ENCODE results near the gene PLCB1.

The PLCB1 gene

DNA sequence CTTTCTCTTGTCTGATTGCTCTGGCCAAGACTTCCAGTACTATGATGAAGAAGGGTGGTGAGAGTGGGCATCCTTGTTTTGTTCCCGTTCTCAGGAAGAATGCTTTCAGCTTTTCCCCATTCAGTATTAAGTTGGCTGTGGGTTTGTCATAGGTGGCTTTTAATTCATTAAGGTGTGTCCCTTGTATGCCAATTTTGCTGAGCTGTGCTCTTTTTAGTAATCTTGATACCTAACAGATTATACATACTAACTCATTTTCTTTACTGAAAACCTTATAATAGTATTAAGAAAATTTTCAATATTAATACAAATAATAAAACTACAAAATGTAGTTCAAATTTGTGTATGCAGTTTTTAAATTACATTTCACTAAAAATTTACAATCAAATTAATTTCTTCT is 557.3 kb downstream of the PLCB1 start:
- Histone ChIP-seq H3K36me3 (no peaks in the 10 kb centered on the region), H3K4me3 (ENCODE audit: low read depth in 1 of 2, low read length in 1 of 2) (no peak overlapping the region), H3K27ac (no peak overlapping the region), H3K27me3 (no peaks in the 10 kb centered on the region), H3K9me3 (peaks cover 5% of the 10 kb centered on the region), H3K4me1 (ENCODE audit: control insufficient read depth in 1 of 2, insufficient read depth in 1 of 2, low read depth in 1 of 2, low read length in 1 of 2) (no peaks in the 10 kb centered on the region)
- TF ChIP-seq, protein P1, sequence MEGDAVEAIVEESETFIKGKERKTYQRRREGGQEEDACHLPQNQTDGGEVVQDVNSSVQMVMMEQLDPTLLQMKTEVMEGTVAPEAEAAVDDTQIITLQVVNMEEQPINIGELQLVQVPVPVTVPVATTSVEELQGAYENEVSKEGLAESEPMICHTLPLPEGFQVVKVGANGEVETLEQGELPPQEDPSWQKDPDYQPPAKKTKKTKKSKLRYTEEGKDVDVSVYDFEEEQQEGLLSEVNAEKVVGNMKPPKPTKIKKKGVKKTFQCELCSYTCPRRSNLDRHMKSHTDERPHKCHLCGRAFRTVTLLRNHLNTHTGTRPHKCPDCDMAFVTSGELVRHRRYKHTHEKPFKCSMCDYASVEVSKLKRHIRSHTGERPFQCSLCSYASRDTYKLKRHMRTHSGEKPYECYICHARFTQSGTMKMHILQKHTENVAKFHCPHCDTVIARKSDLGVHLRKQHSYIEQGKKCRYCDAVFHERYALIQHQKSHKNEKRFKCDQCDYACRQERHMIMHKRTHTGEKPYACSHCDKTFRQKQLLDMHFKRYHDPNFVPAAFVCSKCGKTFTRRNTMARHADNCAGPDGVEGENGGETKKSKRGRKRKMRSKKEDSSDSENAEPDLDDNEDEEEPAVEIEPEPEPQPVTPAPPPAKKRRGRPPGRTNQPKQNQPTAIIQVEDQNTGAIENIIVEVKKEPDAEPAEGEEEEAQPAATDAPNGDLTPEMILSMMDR (IDR thresholded peaks at IDR 0.05) = no peak

DNA sequence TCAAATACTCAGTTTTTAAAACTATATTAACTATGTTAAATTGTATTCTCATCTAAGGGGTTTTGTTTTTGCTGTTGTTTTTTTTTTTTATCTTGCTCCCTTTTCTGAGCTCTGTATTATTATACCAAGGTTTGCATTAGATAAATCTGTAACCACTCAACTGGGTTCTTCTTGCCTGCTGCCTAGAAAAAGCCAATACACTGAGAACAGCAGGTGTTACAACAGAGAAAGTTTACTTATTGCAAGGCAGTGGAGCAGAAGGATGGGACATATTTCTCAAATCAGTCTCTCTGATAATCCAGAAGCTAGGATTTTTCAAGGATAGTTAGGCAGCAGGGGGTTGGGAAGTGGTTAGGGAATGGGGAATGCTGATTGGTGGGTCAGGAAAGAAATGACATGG is 558.0 kb downstream of the PLCB1 start:
- Histone ChIP-seq H3K27me3 (no peaks in the 10 kb centered on the region), H3K4me1 (ENCODE audit: control insufficient read depth in 1 of 2, insufficient read depth in 1 of 2, low read depth in 1 of 2, low read length in 1 of 2) (no peaks in the 10 kb centered on the region), H3K36me3 (no peaks in the 10 kb centered on the region), H3K9me3 (peaks cover 5% of the 10 kb centered on the region), H3K4me3 (ENCODE audit: low read depth in 1 of 2, low read length in 1 of 2) (no peak overlapping the region), H3K27ac (no peak overlapping the region)
- TF ChIP-seq, protein P1 (IDR thresholded peaks at IDR 0.05) = no peak

DNA sequence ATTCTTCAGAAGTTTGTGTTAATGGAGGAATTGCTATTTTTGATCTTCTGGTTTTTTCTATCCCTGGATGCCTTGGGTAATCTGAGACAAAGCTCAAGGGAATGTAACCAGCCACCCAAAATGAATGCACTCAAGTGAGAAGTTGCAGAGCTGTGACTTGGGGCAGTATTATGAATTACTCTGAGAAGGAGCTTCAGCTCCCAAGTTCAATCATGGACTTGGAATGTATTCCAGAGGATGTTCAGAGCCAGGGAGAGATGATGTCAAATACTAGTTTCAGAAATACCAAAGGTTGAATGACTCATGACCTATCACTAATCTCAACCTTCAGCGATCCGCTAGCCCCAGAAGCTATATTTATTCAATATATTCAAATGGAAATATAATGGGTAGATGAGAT is 561.6 kb downstream of the PLCB1 start:
- TF ChIP-seq, protein P1 (IDR thresholded peaks at IDR 0.05) = no peak
- H3K4me3 ChIP-seq (ENCODE audit: low read depth in 1 of 2, low read length in 1 of 2) = no peak overlapping the region
- no peaks in the 10 kb centered on the region for H3K27me3 ChIP-seq
- no peak overlapping the region for H3K27ac ChIP-seq
- H3K36me3 ChIP-seq = no peaks in the 10 kb centered on the region
- H3K9me3 ChIP-seq = peaks cover 5% of the 10 kb centered on the region
- no peaks in the 10 kb centered on the region for H3K4me1 ChIP-seq (ENCODE audit: control insufficient read depth in 1 of 2, insufficient read depth in 1 of 2, low read depth in 1 of 2, low read length in 1 of 2)

DNA sequence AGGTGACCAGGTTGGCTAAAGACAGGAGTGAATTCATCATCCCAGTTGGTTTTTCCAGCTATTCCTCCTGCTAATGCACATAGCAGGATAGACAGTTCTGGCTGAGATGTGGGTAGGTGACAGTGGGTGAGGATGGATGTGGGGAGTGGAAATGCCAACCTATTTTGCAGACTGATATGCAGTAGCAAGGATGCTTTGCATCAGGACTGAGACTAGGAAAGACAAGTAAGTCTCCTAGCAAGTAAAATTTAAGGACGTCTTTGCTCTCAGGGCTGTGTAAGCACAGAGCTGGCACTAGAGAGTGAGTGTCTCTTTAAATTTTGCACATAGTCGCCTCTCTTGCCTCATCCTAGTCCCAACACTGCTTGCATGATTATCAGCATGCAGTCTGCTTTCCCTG is 568.7 kb downstream of the PLCB1 start:
- Histone ChIP-seq H3K27me3 (no peaks in the 10 kb centered on the region), H3K36me3 (no peaks in the 10 kb centered on the region), H3K9me3 (no peaks in the 10 kb centered on the region), H3K27ac (no peak overlapping the region), H3K4me3 (ENCODE audit: low read depth in 1 of 2, low read length in 1 of 2) (no peak overlapping the region), H3K4me1 (ENCODE audit: control insufficient read depth in 1 of 2, insufficient read depth in 1 of 2, low read depth in 1 of 2, low read length in 1 of 2) (no peaks in the 10 kb centered on the region)
- TF ChIP-seq, protein P1 (IDR thresholded peaks at IDR 0.05) = no peak

DNA sequence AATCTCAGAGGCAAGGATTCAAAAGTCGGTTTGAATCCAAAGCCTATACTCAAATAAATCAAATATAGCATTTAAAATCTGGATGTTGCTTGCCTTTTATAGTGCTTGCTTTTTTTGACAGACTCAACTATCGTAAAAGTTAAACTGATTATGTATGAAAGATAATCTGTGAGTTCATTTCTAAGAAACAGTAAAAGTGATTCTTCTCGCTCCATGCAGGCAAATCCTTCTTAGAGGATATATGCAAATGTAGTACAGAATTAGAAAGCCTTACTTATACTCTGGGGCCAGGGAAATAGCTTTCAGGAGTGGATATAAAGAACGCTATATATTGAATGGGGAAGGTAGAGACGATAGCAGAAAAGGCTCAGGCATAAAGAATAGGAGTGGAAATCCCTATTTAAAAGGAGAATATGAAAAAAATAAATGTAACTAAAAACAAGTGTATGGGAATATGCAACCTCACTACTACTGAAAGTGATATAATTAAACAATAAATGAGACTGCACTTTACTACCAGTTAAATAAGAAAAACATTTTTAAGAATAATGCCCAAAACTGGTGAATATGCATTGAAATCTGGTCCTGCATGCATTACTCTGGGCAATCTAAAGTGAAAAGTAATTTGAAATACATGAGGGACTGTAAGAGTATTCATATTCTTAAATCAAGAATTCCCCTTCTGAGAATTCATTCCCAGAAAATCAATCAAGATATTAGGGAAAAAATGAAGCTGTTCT is 575.1 kb downstream of the PLCB1 start:
- Histone ChIP-seq H3K4me3 (ENCODE audit: low read depth in 1 of 2, low read length in 1 of 2) (no peak overlapping the region), H3K4me1 (ENCODE audit: control insufficient read depth in 1 of 2, insufficient read depth in 1 of 2, low read depth in 1 of 2, low read length in 1 of 2) (no peaks in the 10 kb centered on the region), H3K27me3 (no peaks in the 10 kb centered on the region), H3K36me3 (no peaks in the 10 kb centered on the region), H3K27ac (no peak overlapping the region), H3K9me3 (no peaks in the 10 kb centered on the region)
- TF ChIP-seq, protein P1 (IDR thresholded peaks at IDR 0.05) = no peak

All from neutrophil (primary cell).